Measurements from ENCODE around the gene SYDE2. TPM values are rescaled to one million over a fixed set of nuclear protein-coding genes. Genes with fewer than 3 reads are reported as not detected.
"Not testable (repeated sequence)": the region's sequence is repeated elsewhere in the genome, so short reads cannot be mapped to it uniquely, and the experiment has no call there.

SYDE2 gene
- total RNA-seq, 1 donor from 2014 or later: 1.9 TPM

DNA sequence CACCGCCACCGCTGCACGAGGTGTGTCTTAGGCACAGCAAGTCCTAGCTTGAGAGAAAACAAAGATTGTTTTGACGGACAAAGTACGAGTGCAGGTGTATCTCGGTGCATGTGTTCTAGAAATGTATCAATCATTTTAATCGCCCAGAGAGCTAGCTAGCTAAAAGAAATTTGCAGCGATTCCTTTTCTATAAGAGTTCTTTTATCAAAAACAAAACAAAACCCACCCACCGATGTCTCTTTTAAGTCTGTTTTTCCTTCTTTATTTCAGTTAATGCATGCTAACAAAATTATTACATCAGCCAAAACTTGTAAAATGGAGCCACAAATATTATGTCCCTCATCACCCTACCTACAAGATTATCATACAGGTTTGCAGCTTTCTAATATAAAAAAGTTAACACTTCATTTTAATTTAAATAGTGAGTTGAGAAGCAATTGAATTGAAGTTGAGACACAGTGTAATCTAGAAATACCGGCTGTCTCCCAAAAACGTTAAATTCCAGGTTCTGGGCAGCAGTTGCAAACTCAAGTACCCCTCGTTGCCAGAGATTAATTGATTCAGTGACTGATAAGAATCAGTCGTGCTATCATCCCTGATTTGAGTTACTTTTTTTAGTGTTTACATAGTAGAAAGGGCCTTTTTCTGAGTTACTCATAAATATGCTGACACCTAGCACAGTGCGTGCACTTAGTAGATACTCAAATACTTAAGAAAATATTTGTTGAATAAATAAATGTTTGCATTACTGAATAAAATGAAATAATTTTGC lies 1.5 kb upstream of the SYDE2 start:
- peak overlapping the region; percentile 90 for H3K4me3 Mint-ChIP-seq (ENCODE audit: low read depth)
- H3K9me3 Mint-ChIP-seq: no peaks in the 10 kb centered on the region
- peaks cover 2% of the 10 kb centered on the region for H3K36me3 Mint-ChIP-seq (ENCODE audit: low read depth)
- intact Hi-C loops (cut with micrococcal nuclease): loop anchor here (5.0 kb wide), 2 partner anchors 55 to 255 kb away; no protein-coding TSS in a partner anchor
- no peak for DNase-seq (ENCODE audit: low spot score)
- peaks cover 19% of the 10 kb centered on the region for H3K4me1 Mint-ChIP-seq (ENCODE audit: low read depth)
- H3K27me3 Mint-ChIP-seq (ENCODE audit: low read depth): peaks cover 29% of the 10 kb centered on the region
- peak overlapping the region; percentile 88 for H3K27ac Mint-ChIP-seq

DNA sequence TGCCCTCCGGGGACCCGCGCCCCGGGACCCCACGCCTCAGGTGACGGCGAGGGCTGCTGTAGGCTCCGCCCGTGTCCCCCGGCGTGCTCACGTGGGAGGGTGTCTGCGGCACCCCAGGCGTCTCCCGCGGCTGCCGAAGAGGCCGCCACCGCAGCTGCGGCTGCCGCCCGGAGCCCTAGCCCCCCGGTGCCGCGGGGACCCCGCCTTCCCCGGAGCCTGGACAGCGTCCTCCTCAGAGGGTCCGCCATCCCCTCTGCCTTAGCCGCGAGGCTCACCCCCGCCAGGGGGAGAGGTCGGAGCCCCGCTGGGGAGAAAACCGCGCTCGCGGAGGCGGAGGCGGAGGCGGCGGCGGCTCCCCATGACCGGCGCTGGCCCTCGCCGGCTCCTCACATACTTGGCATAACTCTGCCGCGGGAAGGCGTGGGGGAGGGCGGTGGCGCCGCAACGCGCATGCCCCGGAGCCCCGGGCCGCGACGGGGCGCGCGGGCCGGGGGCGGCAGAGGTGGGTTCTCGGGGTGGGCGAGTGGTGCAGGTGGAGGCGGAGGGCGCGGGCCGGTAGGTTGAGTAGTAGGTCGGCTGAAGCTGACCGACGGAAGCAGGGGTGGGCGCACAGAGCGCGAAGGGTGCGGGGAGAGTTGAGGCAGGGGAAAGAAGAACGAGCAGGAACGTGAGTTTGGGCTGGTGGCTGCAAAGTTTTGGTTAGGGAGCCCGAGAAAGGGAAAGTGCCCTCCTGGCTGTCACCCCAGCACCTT lies 700 bp upstream of the SYDE2 start:
- Mint-ChIP-seq H3K9me3 (no peaks in the 10 kb centered on the region), H3K4me1 (ENCODE audit: low read depth) (peaks cover 19% of the 10 kb centered on the region), H3K27ac (peak overlapping the region; percentile 88), H3K36me3 (ENCODE audit: low read depth) (peaks cover 2% of the 10 kb centered on the region), H3K4me3 (ENCODE audit: low read depth) (peak overlapping the region; percentile 90), H3K27me3 (ENCODE audit: low read depth) (peaks cover 24% of the 10 kb centered on the region)
- DNase-seq (ENCODE audit: low spot score): peak; percentile 56
- intact Hi-C loops (cut with micrococcal nuclease): loop anchor here (2.0 to 5.0 kb wide), 4 partner anchors 54 to 254 kb away; partner anchors contain the start of genes BCL10 and C1orf52

DNA sequence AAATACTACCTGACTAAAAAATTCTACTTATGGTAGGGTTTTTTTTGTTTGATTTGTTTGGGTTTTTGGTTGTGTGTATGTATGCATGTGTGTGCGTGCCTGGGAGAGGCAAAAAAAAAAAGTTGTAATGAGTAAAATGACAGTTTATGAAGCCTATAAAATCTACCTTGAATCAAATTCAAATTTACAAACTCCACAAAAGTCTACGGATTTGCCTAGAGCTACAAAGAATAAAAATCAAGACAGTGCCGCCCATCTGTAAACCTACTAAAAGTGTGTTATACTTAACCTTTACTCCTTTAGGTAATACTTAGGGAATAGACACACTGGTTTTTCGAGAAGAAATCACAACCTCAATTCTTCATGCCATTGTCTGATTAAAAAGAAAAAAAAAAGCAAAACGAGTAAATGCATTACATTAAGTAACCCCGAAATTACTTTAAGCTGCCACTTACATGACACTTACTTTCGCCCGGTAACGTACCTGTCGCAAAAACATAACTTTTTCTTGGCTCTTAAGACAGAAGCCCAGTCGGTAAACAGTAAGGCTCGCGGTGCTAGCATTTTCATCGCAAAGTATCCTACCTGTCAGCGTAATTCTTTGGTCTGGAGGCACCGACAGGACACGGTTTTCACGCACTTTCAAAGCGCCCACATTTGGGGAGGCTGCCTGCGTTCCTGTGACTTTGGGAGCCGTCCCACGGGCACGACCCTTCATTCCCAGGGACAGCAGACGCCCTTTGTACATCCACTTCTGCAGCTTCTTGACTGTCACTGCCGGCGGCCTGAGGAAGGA lies 951 bp downstream of the SYDE2 start:
- no peaks in the 10 kb centered on the region for H3K9me3 Mint-ChIP-seq
- H3K36me3 Mint-ChIP-seq (ENCODE audit: low read depth): peaks cover 2% of the 10 kb centered on the region
- intact Hi-C loops (cut with micrococcal nuclease): loop anchor here (1.0 to 5.0 kb wide), 5 partner anchors 53 to 253 kb away; partner anchors contain the start of genes BCL10 and C1orf52
- H3K27ac Mint-ChIP-seq: no peak overlapping the region
- H3K4me3 Mint-ChIP-seq (ENCODE audit: low read depth): peak overlapping the region; percentile 76
- peaks cover 19% of the 10 kb centered on the region for H3K4me1 Mint-ChIP-seq (ENCODE audit: low read depth)
- H3K27me3 Mint-ChIP-seq (ENCODE audit: low read depth): peaks cover 22% of the 10 kb centered on the region
- peak; percentile 8 for DNase-seq (ENCODE audit: low spot score)

DNA sequence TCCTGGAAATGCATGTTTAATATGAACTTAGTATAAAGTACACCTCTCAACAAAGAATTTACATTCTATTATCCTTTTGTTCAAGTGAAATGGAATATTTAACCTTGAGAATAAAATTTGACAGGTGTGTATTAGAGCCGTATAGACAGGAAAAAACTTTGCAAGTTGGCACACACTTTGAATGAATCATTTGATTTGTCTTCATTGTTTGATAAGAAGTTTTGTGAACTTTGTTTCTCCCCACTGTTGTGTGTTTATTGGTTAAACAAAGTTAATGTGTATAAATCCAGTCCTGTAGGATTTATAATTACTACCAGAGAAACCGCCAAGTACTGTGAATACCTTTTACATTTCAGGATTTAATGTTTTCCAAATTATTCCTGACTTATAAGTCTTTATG lies 2.0 kb downstream of the SYDE2 start:
- Mint-ChIP-seq H3K4me1 (ENCODE audit: low read depth) (peaks cover 19% of the 10 kb centered on the region), H3K9me3 (no peaks in the 10 kb centered on the region), H3K27me3 (ENCODE audit: low read depth) (peaks cover 20% of the 10 kb centered on the region), H3K36me3 (ENCODE audit: low read depth) (peaks cover 2% of the 10 kb centered on the region), H3K27ac (no peak overlapping the region), H3K4me3 (ENCODE audit: low read depth) (no peak overlapping the region)
- DNase-seq (ENCODE audit: low spot score): no peak
- intact Hi-C loops (cut with micrococcal nuclease): no loop called here

DNA sequence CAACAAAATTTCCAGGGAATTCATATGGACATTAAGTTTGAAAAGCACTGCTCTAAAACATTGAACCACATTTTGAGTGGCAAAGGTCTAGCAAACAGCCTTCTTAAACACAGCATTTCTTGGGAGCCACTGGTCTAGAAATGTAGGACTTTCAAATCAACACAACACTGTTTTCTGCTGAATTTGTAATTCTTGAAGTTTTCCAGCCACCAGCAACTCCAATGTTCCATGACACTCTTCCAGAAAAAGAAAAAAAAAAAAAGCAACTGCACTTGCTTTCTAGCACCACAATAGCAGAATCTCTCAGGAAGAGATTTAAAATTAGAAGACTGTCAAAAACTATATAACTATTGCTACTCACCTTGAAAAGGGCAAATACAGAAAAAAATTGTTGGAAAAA lies 4.5 kb downstream of the SYDE2 start:
- Mint-ChIP-seq H3K36me3 (ENCODE audit: low read depth) (peaks cover 2% of the 10 kb centered on the region), H3K9me3 (no peaks in the 10 kb centered on the region)

DNA sequence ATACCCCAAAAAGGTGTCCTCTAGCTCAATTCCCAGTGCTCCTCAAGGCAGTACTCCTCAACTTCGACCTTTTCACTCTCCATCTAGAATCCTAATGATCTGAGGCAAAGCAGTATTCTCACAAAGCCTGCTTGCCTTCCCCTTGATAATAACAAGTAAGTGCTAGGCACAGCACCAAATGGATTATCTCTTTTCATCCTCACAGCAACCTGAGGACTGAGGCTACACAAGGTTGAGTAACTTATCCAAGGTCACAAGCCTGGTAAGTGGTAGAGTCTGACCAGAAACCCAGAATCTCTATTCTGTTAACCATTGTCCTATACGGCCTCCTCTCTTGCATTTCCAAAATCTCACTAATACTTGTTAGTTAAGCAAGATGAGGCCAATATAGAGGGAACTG lies 5.1 kb downstream of the SYDE2 start:
- peaks cover 16% of the 10 kb centered on the region for H3K27me3 Mint-ChIP-seq (ENCODE audit: low read depth)
- no peak overlapping the region for H3K27ac Mint-ChIP-seq
- intact Hi-C loops (cut with micrococcal nuclease): no loop called here
- peaks cover 2% of the 10 kb centered on the region for H3K36me3 Mint-ChIP-seq (ENCODE audit: low read depth)
- no peaks in the 10 kb centered on the region for H3K9me3 Mint-ChIP-seq
- peaks cover 12% of the 10 kb centered on the region for H3K4me1 Mint-ChIP-seq (ENCODE audit: low read depth)
- DNase-seq (ENCODE audit: low spot score): no peak
- H3K4me3 Mint-ChIP-seq (ENCODE audit: low read depth): no peak overlapping the region

More for the DNA sequence above, 4.5 kb downstream of the SYDE2 start:
- peaks cover 16% of the 10 kb centered on the region for H3K27me3 Mint-ChIP-seq (ENCODE audit: low read depth)
- intact Hi-C loops (cut with micrococcal nuclease): no loop called here
- no peak overlapping the region for H3K4me3 Mint-ChIP-seq (ENCODE audit: low read depth)
- no peak for DNase-seq (ENCODE audit: low spot score)
- H3K4me1 Mint-ChIP-seq (ENCODE audit: low read depth): peaks cover 12% of the 10 kb centered on the region
- no peak overlapping the region for H3K27ac Mint-ChIP-seq

DNA sequence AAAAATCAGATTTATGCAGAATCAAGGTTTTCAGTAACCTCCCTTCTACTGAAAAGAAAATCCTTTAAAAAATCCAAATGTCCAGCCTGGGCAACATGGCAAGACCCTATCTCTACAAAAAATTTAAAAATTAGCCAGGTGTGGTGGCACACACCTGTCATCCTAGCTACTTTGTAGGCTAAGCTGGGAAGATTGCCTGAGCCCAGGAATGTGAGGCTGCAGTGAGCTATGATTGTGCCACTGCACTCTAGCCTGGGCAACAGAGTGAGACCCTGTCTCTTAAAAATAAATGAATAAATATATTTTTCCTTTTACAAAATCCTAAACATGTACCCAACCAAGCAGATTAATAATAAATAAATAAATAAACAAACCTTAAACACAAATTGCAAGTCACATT lies 8.7 kb downstream of the SYDE2 start:
- H3K9me3 Mint-ChIP-seq; intact Hi-C loops (cut with micrococcal nuclease); DNase-seq (ENCODE audit: low spot score); H3K27me3 Mint-ChIP-seq (ENCODE audit: low read depth); H3K27ac Mint-ChIP-seq; H3K4me1 Mint-ChIP-seq (ENCODE audit: low read depth); H3K4me3 Mint-ChIP-seq (ENCODE audit: low read depth): not testable (repeated sequence)
- H3K36me3 Mint-ChIP-seq (ENCODE audit: low read depth): peaks cover 13% of the 10 kb centered on the region

DNA sequence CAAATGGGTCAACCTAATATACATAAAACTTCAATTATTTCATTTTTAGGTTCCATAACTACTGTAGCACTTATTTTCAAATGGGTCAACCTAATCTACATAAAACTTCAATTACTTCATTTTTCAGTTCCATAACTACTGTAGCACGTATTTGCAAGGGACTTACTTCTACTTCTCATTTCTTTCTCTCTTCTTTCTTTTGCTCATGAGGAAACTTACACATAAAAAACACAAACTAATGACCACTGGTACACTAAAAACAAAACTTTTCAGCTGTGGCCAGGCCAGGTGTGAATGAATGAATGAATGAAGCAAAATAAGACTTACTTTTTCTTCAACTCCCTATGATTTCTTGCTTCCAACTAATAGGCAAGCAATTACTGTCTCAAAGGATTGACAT lies 11.7 kb downstream of the SYDE2 start:
- H3K27ac Mint-ChIP-seq: no peak overlapping the region

DNA sequence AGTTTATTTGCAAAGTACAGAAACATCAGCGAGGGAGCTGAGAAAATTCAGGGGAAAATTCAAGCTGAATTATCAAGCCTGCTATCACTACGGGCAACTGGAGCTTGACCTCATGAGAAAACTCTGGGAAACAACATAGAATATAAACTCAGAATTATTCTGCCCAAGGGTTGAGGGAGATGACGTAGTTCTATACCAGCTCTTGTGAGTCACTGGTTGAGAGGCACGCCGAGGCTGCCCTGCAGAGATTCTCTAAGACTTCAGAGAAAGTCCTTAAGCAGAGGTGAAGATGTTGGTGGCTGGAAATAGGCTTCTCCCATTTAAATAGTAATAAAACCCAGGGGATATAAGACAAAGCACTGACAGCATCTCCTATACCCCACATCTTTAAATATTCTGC lies 12.3 kb downstream of the SYDE2 start:
- H3K4me3 Mint-ChIP-seq (ENCODE audit: low read depth): no peak overlapping the region
- no peak for DNase-seq (ENCODE audit: low spot score)
- H3K36me3 Mint-ChIP-seq (ENCODE audit: low read depth): peaks cover 17% of the 10 kb centered on the region
- peaks cover 3% of the 10 kb centered on the region for H3K27me3 Mint-ChIP-seq (ENCODE audit: low read depth)
- H3K27ac Mint-ChIP-seq: no peak overlapping the region
- H3K9me3 Mint-ChIP-seq: no peaks in the 10 kb centered on the region
- intact Hi-C loops (cut with micrococcal nuclease): no loop called here
- H3K4me1 Mint-ChIP-seq (ENCODE audit: low read depth): no peaks in the 10 kb centered on the region

More for the DNA sequence above, 11.7 kb downstream of the SYDE2 start:
- H3K27me3 Mint-ChIP-seq (ENCODE audit: low read depth): peaks cover 3% of the 10 kb centered on the region
- H3K36me3 Mint-ChIP-seq (ENCODE audit: low read depth): peaks cover 17% of the 10 kb centered on the region
- intact Hi-C loops (cut with micrococcal nuclease): no loop called here
- H3K4me1 Mint-ChIP-seq (ENCODE audit: low read depth): no peaks in the 10 kb centered on the region
- H3K4me3 Mint-ChIP-seq (ENCODE audit: low read depth): no peak overlapping the region
- no peaks in the 10 kb centered on the region for H3K9me3 Mint-ChIP-seq
- DNase-seq (ENCODE audit: low spot score): no peak

DNA sequence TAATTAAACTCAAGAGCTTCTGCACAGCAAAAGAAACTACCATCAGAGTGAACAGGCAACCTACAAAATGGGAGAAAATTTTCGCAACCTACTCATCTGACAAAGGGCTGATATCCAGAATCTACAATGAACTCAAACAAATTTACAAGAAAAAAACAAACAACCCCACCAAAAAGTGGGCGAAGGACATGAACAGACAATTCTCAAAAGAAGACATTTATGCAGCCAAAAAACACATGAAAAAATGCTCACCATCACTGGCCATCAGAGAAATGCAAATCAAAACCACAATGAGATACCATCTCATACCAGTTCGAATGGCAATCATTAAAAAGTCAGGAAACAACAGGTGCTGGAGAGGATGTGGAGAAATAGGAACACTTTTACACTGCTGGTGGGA lies 13.8 kb downstream of the SYDE2 start:
- H3K27ac Mint-ChIP-seq; H3K4me3 Mint-ChIP-seq (ENCODE audit: low read depth); DNase-seq (ENCODE audit: low spot score); intact Hi-C loops (cut with micrococcal nuclease); H3K27me3 Mint-ChIP-seq (ENCODE audit: low read depth); H3K9me3 Mint-ChIP-seq; H3K4me1 Mint-ChIP-seq (ENCODE audit: low read depth): not testable (repeated sequence)
- peaks cover 24% of the 10 kb centered on the region for H3K36me3 Mint-ChIP-seq (ENCODE audit: low read depth)

DNA sequence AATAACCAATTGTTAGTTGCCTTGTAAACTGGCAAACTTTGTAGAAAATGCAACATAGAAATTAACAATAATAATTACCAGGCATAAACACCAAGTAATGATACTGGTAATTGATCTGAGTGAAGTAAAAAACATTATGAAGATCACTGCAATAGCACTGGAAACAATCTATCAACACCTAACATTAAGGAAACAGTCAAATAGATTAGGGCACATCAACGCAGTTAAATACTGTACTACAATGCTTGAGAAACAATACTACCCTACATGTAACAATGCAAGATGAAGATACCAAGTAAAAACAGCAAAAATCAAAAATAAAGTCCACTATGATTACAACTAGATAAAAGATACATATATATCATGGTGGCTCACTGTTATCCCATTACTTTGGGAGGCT lies 16.6 kb downstream of the SYDE2 start:
- peaks cover 3% of the 10 kb centered on the region for H3K27me3 Mint-ChIP-seq (ENCODE audit: low read depth)
- peaks cover 10% of the 10 kb centered on the region for H3K4me1 Mint-ChIP-seq (ENCODE audit: low read depth)
- H3K36me3 Mint-ChIP-seq (ENCODE audit: low read depth): peaks cover 18% of the 10 kb centered on the region
- H3K4me3 Mint-ChIP-seq (ENCODE audit: low read depth): no peak overlapping the region
- H3K9me3 Mint-ChIP-seq: no peaks in the 10 kb centered on the region
- H3K27ac Mint-ChIP-seq: no peak overlapping the region
- no peak for DNase-seq (ENCODE audit: low spot score)
- intact Hi-C loops (cut with micrococcal nuclease): no loop called here

DNA sequence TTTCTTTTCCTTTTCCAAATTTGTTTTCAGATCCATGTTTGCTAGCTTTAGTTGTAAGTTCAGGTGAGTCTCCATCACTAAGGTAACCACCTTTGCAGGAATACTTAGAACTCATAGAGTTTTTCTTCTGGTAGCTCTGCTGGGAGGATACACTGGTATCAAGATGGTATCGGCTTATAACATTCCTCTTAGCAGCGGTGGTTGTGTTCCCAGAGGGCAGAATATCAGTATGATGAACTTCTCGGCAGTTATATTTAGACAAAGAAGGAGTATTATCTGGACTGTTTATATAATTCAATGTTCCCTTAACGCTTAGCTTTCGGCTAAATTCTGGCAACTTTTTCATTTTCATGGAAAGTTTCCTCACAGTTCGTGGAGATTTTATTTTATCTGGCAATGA lies 18.1 kb downstream of the SYDE2 start:
- Mint-ChIP-seq H3K9me3 (no peaks in the 10 kb centered on the region), H3K27me3 (ENCODE audit: low read depth) (peaks cover 3% of the 10 kb centered on the region), H3K4me1 (ENCODE audit: low read depth) (peaks cover 13% of the 10 kb centered on the region), H3K27ac (no peak overlapping the region), H3K36me3 (ENCODE audit: low read depth) (peaks cover 11% of the 10 kb centered on the region), H3K4me3 (ENCODE audit: low read depth) (no peak overlapping the region)
- DNase-seq (ENCODE audit: low spot score): no peak
- intact Hi-C loops (cut with micrococcal nuclease): no loop called here
